ENCODE data around the gene RANBP3. TPM values are rescaled to one million over a fixed set of nuclear protein-coding genes. Genes with fewer than 3 reads are reported as not detected.

RANBP3 gene
- total RNA-seq, 1 experiment from 2014 or later, result 62.4 TPM

DNA sequence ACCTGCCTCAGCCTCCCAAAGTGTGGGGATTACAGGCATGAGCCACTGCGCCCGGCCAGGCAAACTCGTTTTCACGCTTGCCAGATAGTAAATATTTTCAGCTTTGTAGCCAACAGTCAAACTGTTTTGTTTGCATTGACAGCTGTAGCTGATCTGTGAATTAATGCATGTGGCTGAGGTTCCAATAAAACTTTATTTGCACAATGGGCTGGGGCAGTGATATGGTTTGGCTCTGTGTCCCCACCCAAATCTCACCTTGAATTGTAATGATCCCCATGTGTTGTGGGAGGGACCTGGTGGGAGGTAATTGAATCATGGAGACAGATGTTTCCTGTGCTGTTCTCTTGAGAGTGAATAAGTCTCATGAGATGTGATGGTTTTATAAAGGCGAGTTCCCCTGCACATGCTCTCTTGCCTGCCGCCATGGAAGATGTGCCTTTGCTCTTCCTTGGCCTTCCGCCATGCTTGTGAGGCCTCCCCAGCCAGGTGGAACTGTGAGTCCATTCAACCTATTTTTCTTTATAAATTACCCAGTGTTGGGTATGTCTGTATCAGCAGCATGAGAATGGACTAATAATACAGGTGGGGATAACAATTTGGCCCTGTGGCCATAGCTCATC is 22.4 kb upstream of the RANBP3 start:
- no TSS peak for BruUV-seq (replicated peaks)
- ChIA-PET RAD21 (ENCODE audit: low non-redundant PET in 1 of 2, low total read pairs in 2 of 2, uncharacterized antibody in 2 of 2, unreplicated experiment in 2 of 2) (no interaction called here), CTCF (interaction anchor here (0.7 kb wide), 1 partner anchor 196 kb away, joined by 3 read pairs; no protein-coding TSS in a partner anchor), POLR2A (no interaction called here)
- TF ChIP-seq FOSL1 (IDR thresholded peaks at IDR 0.05; ENCODE audit: low read depth) (no peak), EZH2 (IDR thresholded peaks at IDR 0.05) (no peak), ZFX (IDR thresholded peaks at IDR 0.05) (no peak), EGR1 (IDR thresholded peaks at IDR 0.05; ENCODE audit: low read depth) (no peak)
- TF ChIP-seq, protein P1, sequence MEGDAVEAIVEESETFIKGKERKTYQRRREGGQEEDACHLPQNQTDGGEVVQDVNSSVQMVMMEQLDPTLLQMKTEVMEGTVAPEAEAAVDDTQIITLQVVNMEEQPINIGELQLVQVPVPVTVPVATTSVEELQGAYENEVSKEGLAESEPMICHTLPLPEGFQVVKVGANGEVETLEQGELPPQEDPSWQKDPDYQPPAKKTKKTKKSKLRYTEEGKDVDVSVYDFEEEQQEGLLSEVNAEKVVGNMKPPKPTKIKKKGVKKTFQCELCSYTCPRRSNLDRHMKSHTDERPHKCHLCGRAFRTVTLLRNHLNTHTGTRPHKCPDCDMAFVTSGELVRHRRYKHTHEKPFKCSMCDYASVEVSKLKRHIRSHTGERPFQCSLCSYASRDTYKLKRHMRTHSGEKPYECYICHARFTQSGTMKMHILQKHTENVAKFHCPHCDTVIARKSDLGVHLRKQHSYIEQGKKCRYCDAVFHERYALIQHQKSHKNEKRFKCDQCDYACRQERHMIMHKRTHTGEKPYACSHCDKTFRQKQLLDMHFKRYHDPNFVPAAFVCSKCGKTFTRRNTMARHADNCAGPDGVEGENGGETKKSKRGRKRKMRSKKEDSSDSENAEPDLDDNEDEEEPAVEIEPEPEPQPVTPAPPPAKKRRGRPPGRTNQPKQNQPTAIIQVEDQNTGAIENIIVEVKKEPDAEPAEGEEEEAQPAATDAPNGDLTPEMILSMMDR (IDR thresholded peaks at IDR 0.05 in 2 of 3, conservative IDR thresholded peaks at IDR 0.05 in 1 of 3; ENCODE audit: borderline replicate concordance in 1 of 3, insufficient read depth in 1 of 3, low read depth in 2 of 3, low read length in 2 of 3), result no peak
- Histone ChIP-seq H2AFZ (ENCODE audit: low read depth, low read length, poor library complexity, severe bottlenecking) (no peak overlapping the region), H3K4me3 (replicated peaks in 1 of 2; ENCODE audit: low read depth in 1 of 2, low read length in 2 of 2) (no peak overlapping the region), H3K27me3 (ENCODE audit: insufficient read depth, low read length) (no peaks in the 10 kb centered on the region), H3K9ac (ENCODE audit: low read length) (no peak overlapping the region), H3K4me1 (ENCODE audit: control insufficient read depth in 1 of 2, insufficient read depth in 2 of 2, low read length in 2 of 2) (no peaks in the 10 kb centered on the region), H3K9me3 (ENCODE audit: control insufficient read depth in 1 of 2, insufficient read depth in 1 of 2, low read depth in 1 of 2, low read length in 2 of 2) (no peaks in the 10 kb centered on the region), H3K79me2 (ENCODE audit: insufficient read depth, low read length) (no peaks in the 10 kb centered on the region), H3K36me3 (ENCODE audit: control insufficient read depth in 1 of 2, insufficient read depth in 2 of 2, low read length in 2 of 2) (no peaks in the 10 kb centered on the region), H3K9me2 (ENCODE audit: insufficient read depth) (no peaks in the 10 kb centered on the region), H4K20me1 (ENCODE audit: insufficient read depth) (no peaks in the 10 kb centered on the region), H3K4me2 (ENCODE audit: low read length) (no peak overlapping the region), H3K27ac (ENCODE audit: low read depth, low read length) (no peak overlapping the region)
- intact Hi-C loops (cut with micrococcal nuclease), result no loop called here
- ATAC-seq (no peak), DNase-seq (ENCODE audit: low read depth, low spot score) (no peak)

DNA sequence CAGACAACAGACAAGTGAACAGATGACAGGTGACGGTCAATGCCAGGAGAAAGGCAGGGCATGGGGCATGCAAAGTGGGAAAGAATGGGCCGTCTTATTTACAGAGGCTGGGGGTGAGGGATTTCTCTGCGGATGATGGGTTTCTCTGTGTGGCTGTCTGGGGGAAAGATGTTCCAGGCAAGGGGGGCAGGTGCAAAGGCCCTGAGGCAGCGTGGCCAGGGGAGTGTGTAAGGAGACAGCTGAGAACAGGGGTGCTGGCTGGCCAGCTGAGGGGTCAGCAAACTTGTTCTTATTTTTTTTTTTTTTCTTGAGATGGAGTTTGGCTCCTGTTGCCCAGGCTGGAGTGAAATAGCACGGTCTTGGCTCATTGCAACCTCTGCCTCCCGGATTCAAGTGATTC is 21.8 kb upstream of the RANBP3 start:
- H3K4me2 ChIP-seq (ENCODE audit: low read length), result no peak overlapping the region
- no peaks in the 10 kb centered on the region for H4K20me1 ChIP-seq (ENCODE audit: insufficient read depth)
- no peak overlapping the region for H3K9ac ChIP-seq (ENCODE audit: low read length)
- DNase-seq (ENCODE audit: low read depth, low spot score) (no peak), ATAC-seq (no peak)
- POLR2A ChIA-PET, result no interaction called here
- intact Hi-C loops (cut with micrococcal nuclease), result no loop called here
- CTCF ChIA-PET, result no interaction called here
- no peaks in the 10 kb centered on the region for H3K4me1 ChIP-seq (ENCODE audit: control insufficient read depth in 1 of 2, insufficient read depth in 2 of 2, low read length in 2 of 2)
- H3K27ac ChIP-seq (ENCODE audit: low read depth, low read length), result no peak overlapping the region
- no peaks in the 10 kb centered on the region for H3K36me3 ChIP-seq (ENCODE audit: control insufficient read depth in 1 of 2, insufficient read depth in 2 of 2, low read length in 2 of 2)
- H2AFZ ChIP-seq (ENCODE audit: low read depth, low read length, poor library complexity, severe bottlenecking), result no peak overlapping the region
- no peaks in the 10 kb centered on the region for H3K79me2 ChIP-seq (ENCODE audit: insufficient read depth, low read length)
- H3K4me3 ChIP-seq (replicated peaks in 1 of 2; ENCODE audit: low read depth in 1 of 2, low read length in 2 of 2), result no peak overlapping the region
- no peaks in the 10 kb centered on the region for H3K9me2 ChIP-seq (ENCODE audit: insufficient read depth)
- BruUV-seq (replicated peaks), result no TSS peak
- H3K9me3 ChIP-seq (ENCODE audit: control insufficient read depth in 1 of 2, insufficient read depth in 1 of 2, low read depth in 1 of 2, low read length in 2 of 2), result no peaks in the 10 kb centered on the region
- no peaks in the 10 kb centered on the region for H3K27me3 ChIP-seq (ENCODE audit: insufficient read depth, low read length)
- RAD21 ChIA-PET (ENCODE audit: low non-redundant PET in 1 of 2, low total read pairs in 2 of 2, uncharacterized antibody in 2 of 2, unreplicated experiment in 2 of 2), result no interaction called here
- TF ChIP-seq SIN3A (IDR thresholded peaks at IDR 0.05; ENCODE audit: low read depth), result no peak
- TF ChIP-seq, protein P2, sequence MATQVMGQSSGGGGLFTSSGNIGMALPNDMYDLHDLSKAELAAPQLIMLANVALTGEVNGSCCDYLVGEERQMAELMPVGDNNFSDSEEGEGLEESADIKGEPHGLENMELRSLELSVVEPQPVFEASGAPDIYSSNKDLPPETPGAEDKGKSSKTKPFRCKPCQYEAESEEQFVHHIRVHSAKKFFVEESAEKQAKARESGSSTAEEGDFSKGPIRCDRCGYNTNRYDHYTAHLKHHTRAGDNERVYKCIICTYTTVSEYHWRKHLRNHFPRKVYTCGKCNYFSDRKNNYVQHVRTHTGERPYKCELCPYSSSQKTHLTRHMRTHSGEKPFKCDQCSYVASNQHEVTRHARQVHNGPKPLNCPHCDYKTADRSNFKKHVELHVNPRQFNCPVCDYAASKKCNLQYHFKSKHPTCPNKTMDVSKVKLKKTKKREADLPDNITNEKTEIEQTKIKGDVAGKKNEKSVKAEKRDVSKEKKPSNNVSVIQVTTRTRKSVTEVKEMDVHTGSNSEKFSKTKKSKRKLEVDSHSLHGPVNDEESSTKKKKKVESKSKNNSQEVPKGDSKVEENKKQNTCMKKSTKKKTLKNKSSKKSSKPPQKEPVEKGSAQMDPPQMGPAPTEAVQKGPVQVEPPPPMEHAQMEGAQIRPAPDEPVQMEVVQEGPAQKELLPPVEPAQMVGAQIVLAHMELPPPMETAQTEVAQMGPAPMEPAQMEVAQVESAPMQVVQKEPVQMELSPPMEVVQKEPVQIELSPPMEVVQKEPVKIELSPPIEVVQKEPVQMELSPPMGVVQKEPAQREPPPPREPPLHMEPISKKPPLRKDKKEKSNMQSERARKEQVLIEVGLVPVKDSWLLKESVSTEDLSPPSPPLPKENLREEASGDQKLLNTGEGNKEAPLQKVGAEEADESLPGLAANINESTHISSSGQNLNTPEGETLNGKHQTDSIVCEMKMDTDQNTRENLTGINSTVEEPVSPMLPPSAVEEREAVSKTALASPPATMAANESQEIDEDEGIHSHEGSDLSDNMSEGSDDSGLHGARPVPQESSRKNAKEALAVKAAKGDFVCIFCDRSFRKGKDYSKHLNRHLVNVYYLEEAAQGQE (IDR thresholded peaks at IDR 0.05; ENCODE audit: low read depth), result no peak
- TF ChIP-seq SP1 (IDR thresholded peaks at IDR 0.05; ENCODE audit: low read depth), result no peak
- TF ChIP-seq EZH2 (IDR thresholded peaks at IDR 0.05), result no peak
- no peak for TF ChIP-seq POLR2A (IDR thresholded peaks at IDR 0.05; ENCODE audit: borderline replicate concordance, extremely low read depth, insufficient read depth, insufficient read length)
- no peak for TF ChIP-seq JUND (IDR thresholded peaks at IDR 0.05)
- TF ChIP-seq ZNF274 (IDR thresholded peaks at IDR 0.05; ENCODE audit: low read depth, low read length), result no peak
- no peak for TF ChIP-seq YY1 (IDR thresholded peaks at IDR 0.05; ENCODE audit: extremely low read depth, insufficient replicate concordance, low read depth, low read length)
- TF ChIP-seq FOSL1 (IDR thresholded peaks at IDR 0.05; ENCODE audit: low read depth), result no peak
- TF ChIP-seq, protein P3, sequence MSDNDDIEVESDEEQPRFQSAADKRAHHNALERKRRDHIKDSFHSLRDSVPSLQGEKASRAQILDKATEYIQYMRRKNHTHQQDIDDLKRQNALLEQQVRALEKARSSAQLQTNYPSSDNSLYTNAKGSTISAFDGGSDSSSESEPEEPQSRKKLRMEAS (IDR thresholded peaks at IDR 0.05), result no peak

All from HCT116 (cell line).